AG20443 (cell line): ENCODE measurements around the gene AP5Z1.

Experiments used
- DNase-seq: peaks from one replicate; pipeline ENCODE4 v3.0.0; 2012; ENCODE audit warnings: low spot score, mixed read lengths

The AP5Z1 gene

GRCh38 chr7:4820967-4821471, 45.6 kb downstream of the AP5Z1 start:
- no peak for DNase-seq

- no peak for DNase-seq
Measured at GRCh38 chr7:4822677-4823076, 47.3 kb downstream of the AP5Z1 start.

GRCh38 chr7:4823441-4824119, 48.2 kb downstream of the AP5Z1 start:
- no peak for DNase-seq

- no peak for DNase-seq
Measured at GRCh38 chr7:4824120-4824775, 48.8 kb downstream of the AP5Z1 start.

GRCh38 chr7:4825081-4825480, 49.7 kb downstream of the AP5Z1 start:
- DNase-seq = no peak

GRCh38 chr7:4828720-4829383, 53.4 kb downstream of the AP5Z1 start:
- no peak for DNase-seq

- DNase-seq = peak; percentile 89
Measured at GRCh38 chr7:4830176-4830575, 54.8 kb downstream of the AP5Z1 start.

- DNase-seq = no peak
Measured at GRCh38 chr7:4831723-4832495, 56.5 kb downstream of the AP5Z1 start.

GRCh38 chr7:4832711-4833110, 57.3 kb downstream of the AP5Z1 start:
- DNase-seq = no peak

- DNase-seq = no peak
Measured at GRCh38 chr7:4833176-4833575, 57.8 kb downstream of the AP5Z1 start.

GRCh38 chr7:4833691-4834600, 58.5 kb downstream of the AP5Z1 start:
- DNase-seq = no peak

- DNase-seq = no peak
Measured at GRCh38 chr7:4834601-4835397, 59.4 kb downstream of the AP5Z1 start.

- DNase-seq = no peak
Measured at GRCh38 chr7:4835398-4836205, 60.2 kb downstream of the AP5Z1 start.

- DNase-seq = no peak
Measured at GRCh38 chr7:4836206-4836661, 60.8 kb downstream of the AP5Z1 start.

GRCh38 chr7:4837041-4837802, 61.8 kb downstream of the AP5Z1 start:
- DNase-seq = no peak

- DNase-seq = no peak
Measured at GRCh38 chr7:4837803-4838625, 62.6 kb downstream of the AP5Z1 start.

GRCh38 chr7:4838626-4839334, 63.4 kb downstream of the AP5Z1 start:
- no peak for DNase-seq
